ENCODE measurements around the gene YWHAE. TPM values are rescaled to one million over a fixed set of nuclear protein-coding genes. Genes with fewer than 3 reads are reported as not detected.
A peak's percentile ranks its signal among the peaks of the same experiment; 100 is the strongest.

YWHAE gene
- total RNA-seq, 4 donors from 2014 or later, result 505 to 758 (median 567) TPM

DNA sequence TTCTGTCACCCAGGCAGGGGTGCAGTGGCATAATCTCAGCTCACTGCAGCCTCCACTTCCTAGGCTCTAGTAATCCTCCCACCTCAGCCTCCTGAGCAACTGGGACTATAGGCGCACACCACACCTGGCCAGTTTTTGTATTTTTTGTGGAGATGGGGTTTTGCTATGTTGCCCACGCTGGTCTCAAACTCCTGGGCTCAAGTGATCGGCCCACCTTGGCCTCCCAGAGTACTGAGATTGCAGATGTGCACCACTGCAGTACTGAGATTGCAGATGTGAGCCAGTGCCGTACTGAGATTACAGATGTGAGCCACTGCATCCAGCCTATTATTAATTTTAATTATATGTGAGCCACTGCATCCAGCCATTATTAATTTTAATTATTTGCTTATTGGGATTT, 42.2 kb upstream of the YWHAE start:
- H3K36me3 ChIP-seq, result peaks cover 0 to 27% (median 0%) of the 10 kb centered on the region in 3 donors
- no peak for DNase-seq
- H3K4me1 ChIP-seq, result peaks cover 0 to 54% (median 10%) of the 10 kb centered on the region in 3 donors
- intact Hi-C loops (cut with DNase I), result no loop called here
- WGBS, 2 donors, result 93% methylated on average over 4 of the region's 4 CpGs
- H3K27ac ChIP-seq, result no peak overlapping the region
- H3K9me3 ChIP-seq, result no peaks in the 10 kb centered on the region
- no peak for TF ChIP-seq POLR2A (IDR thresholded peaks at IDR 0.05)
- TF ChIP-seq, protein P1, sequence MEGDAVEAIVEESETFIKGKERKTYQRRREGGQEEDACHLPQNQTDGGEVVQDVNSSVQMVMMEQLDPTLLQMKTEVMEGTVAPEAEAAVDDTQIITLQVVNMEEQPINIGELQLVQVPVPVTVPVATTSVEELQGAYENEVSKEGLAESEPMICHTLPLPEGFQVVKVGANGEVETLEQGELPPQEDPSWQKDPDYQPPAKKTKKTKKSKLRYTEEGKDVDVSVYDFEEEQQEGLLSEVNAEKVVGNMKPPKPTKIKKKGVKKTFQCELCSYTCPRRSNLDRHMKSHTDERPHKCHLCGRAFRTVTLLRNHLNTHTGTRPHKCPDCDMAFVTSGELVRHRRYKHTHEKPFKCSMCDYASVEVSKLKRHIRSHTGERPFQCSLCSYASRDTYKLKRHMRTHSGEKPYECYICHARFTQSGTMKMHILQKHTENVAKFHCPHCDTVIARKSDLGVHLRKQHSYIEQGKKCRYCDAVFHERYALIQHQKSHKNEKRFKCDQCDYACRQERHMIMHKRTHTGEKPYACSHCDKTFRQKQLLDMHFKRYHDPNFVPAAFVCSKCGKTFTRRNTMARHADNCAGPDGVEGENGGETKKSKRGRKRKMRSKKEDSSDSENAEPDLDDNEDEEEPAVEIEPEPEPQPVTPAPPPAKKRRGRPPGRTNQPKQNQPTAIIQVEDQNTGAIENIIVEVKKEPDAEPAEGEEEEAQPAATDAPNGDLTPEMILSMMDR (IDR thresholded peaks at IDR 0.05), result no peak
- no peaks in the 10 kb centered on the region for H3K27me3 ChIP-seq
- H3K4me3 ChIP-seq, result no peak overlapping the region

DNA sequence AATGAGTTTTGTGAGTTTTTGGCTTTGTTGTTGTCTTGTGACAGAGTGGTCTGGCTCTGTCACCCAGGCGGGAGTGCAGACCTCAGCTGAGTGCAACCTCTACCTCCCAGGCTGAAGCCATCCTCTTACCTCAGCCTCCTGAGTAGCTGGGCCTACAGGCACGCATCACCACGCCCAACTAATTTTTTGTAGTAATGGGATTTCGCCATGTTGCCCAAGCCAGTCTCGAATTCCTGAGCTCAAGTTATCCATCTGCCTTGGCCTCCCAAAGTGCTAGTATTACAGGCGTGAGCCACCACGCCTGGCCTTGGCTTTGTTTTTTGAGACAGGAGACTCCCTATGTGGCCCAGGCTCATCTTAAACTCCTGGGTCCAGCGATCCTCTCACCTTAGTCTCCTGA, 40.9 kb upstream of the YWHAE start:
- Histone ChIP-seq H3K27me3 (no peaks in the 10 kb centered on the region), H3K9me3 (no peaks in the 10 kb centered on the region), H3K4me1 (peaks cover 0 to 42% (median 3%) of the 10 kb centered on the region in 3 donors), H3K4me3 (no peak overlapping the region), H3K27ac (no peak overlapping the region), H3K36me3 (peaks cover 8 to 39% (median 12%) of the 10 kb centered on the region in 3 donors)
- 96 to 97% methylated on average over 7 to 8 of the region's 8 CpGs for WGBS, 2 donors
- intact Hi-C loops (cut with DNase I), result no loop called here
- TF ChIP-seq, protein P1 (IDR thresholded peaks at IDR 0.05), result no peak
- TF ChIP-seq POLR2A (IDR thresholded peaks at IDR 0.05), result no peak
- DNase-seq, result no peak

DNA sequence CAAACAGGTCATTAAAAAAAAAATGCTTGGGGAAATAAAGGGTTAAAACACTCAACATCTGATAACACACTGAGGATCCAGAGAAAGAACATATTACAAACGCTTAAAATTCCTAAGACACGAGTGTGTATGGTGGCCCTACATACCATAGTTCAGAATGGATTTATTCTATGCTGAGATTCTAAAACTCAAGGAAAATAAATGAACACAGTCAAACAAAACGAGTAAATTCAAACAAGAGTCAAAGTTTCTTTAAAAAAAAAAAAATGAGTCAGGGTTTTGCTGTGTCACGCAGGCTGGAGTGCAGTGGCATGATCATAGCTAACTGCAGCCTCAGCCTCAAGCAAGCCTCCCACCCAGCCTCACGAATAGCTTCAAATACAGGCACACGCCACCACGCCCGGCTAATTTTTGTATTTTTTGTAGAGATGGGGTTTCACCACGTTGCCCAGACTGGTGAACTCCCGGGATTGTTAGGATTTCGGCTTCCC, 38.6 kb upstream of the YWHAE start:
- intact Hi-C loops (cut with DNase I), result loop anchor here (10.0 kb wide), 1 partner anchor 64 kb away; no protein-coding TSS in a partner anchor
- H3K36me3 ChIP-seq, result peaks cover 11 to 62% (median 14%) of the 10 kb centered on the region in 3 donors
- TF ChIP-seq, protein P1 (IDR thresholded peaks at IDR 0.05), result no peak
- no peak for TF ChIP-seq POLR2A (IDR thresholded peaks at IDR 0.05)
- H3K4me3 ChIP-seq, result no peak overlapping the region
- peaks cover 0 to 26% (median 0%) of the 10 kb centered on the region in 3 donors for H3K4me1 ChIP-seq
- no peaks in the 10 kb centered on the region for H3K9me3 ChIP-seq
- WGBS, 2 donors, result 48 to 69% methylated on average over 10 to 11 of the region's 11 CpGs
- no peaks in the 10 kb centered on the region for H3K27me3 ChIP-seq
- DNase-seq, result no peak
- peak overlapping the region in 2 of 4 donors; percentile 7 to 46 for H3K27ac ChIP-seq

DNA sequence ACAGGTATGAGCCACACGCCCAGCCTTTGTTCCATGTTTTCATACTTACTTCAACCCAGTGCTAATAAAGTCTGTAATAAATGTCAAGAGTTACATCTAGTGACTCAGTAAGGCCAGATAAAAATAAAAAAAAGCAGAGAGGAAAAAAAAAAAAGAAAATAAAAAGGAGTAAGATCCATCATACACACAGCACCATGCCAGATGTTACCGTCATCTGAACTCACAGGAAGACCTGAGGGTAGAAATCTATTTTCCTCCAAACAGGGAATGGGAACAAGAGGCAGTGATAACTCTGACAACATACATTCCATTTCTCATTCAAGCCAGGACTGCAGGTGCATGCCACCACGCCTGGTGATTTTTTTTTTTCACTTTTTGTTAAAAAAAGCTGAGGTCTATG, 35.3 kb upstream of the YWHAE start:
- 78 to 91% methylated on average over 3 of the region's 3 CpGs for WGBS, 2 donors
- Histone ChIP-seq H3K9me3 (no peaks in the 10 kb centered on the region), H3K36me3 (peaks cover 14 to 71% (median 14%) of the 10 kb centered on the region in 3 donors), H3K4me3 (no peak overlapping the region), H3K27me3 (no peaks in the 10 kb centered on the region), H3K27ac (no peak overlapping the region), H3K4me1 (peaks cover 0 to 43% (median 0%) of the 10 kb centered on the region in 3 donors)
- intact Hi-C loops (cut with DNase I), result loop anchor here (10.0 kb wide), 1 partner anchor 61 kb away; no protein-coding TSS in a partner anchor
- TF ChIP-seq, protein P1 (IDR thresholded peaks at IDR 0.05), result no peak
- TF ChIP-seq POLR2A (IDR thresholded peaks at IDR 0.05), result no peak
- DNase-seq, result no peak

DNA sequence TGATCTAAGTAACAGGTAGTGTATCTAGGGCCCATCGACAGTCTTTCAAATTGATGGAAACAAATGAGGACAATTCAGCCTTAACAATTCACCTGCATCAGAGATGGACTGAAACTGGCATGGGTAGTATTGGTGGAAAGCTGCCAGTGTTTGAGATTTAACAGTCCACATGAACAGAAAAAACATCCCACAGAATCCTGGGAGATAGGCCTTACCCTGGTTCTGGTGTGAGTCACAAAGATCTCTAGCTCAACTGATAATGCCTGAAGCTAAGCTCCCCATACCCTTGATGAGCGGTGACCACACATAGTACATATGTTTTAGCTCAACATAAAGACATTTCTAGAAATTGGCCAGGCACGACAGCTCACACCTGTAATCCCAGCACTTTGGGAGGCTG, 34.1 kb upstream of the YWHAE start:
- no peak for TF ChIP-seq POLR2A (IDR thresholded peaks at IDR 0.05)
- TF ChIP-seq, protein P1 (IDR thresholded peaks at IDR 0.05), result no peak
- Histone ChIP-seq H3K27ac (no peak overlapping the region), H3K36me3 (peaks cover 14 to 80% (median 16%) of the 10 kb centered on the region in 3 donors), H3K27me3 (no peaks in the 10 kb centered on the region), H3K9me3 (no peaks in the 10 kb centered on the region), H3K4me1 (peaks cover 0 to 37% (median 0%) of the 10 kb centered on the region in 3 donors), H3K4me3 (no peak overlapping the region)
- DNase-seq, result no peak
- intact Hi-C loops (cut with DNase I), result loop anchor here (10.0 kb wide), 1 partner anchor 59 kb away; no protein-coding TSS in a partner anchor
- WGBS, 2 donors, result 83 to 92% methylated on average over 2 of the region's 3 CpGs

All from esophagus squamous epithelium (tissue), 5 donors.